ENCODE measurements around the gene SIRPB2. TPM values are rescaled to one million over a fixed set of nuclear protein-coding genes. Genes with fewer than 3 reads are reported as not detected.

SIRPB2 gene
- total RNA-seq, 6 experiments from 2014 or later: 0.55 to 5.6 (median 2.4) TPM

DNA sequence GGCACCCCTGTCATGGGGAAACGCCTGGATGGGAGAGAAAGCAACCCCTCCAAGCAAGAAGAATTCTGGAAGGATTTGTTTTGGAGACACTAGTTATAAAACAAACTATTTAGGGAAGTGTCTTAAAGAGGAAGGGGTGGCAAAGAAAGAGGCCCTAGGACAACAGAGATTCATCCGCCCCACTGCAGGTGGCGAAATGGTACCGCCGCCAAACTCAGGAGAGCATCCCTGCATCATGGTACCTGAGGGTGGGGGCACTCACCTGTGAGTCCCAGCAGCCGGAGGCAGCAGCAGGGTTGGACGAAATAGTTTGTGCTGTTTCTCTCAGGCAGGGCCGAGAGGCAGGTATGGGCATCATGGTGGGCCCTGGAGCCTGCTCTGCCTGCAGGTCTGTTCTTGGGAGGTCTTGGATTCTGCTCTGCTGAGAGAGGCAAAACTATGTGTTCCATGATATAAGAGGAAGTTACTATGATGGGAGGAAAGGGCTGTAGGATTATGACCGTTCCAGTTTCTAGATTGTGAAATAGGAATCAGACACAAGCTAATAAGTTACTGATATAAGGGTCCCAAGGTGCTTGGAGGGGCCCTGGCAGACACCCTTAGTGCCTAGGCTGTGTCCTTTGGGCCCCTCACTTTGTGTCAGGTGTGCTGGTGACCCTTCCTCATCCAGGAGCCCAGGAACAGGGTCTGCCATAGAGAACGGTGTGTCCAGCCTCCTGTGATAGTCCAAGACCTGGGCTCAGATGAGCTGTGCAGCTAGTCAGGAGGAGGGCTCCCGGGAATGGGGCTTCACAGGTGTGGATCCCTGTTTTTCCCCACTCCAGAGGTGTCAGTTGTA is 45.9 kb upstream of the SIRPB2 start:
- TF ChIP-seq, protein P1, sequence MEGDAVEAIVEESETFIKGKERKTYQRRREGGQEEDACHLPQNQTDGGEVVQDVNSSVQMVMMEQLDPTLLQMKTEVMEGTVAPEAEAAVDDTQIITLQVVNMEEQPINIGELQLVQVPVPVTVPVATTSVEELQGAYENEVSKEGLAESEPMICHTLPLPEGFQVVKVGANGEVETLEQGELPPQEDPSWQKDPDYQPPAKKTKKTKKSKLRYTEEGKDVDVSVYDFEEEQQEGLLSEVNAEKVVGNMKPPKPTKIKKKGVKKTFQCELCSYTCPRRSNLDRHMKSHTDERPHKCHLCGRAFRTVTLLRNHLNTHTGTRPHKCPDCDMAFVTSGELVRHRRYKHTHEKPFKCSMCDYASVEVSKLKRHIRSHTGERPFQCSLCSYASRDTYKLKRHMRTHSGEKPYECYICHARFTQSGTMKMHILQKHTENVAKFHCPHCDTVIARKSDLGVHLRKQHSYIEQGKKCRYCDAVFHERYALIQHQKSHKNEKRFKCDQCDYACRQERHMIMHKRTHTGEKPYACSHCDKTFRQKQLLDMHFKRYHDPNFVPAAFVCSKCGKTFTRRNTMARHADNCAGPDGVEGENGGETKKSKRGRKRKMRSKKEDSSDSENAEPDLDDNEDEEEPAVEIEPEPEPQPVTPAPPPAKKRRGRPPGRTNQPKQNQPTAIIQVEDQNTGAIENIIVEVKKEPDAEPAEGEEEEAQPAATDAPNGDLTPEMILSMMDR (IDR thresholded peaks at IDR 0.05): no peak
- ATAC-seq: peak; percentile 25 to 57 (median 38)
- Histone ChIP-seq H3K4me1 (no peaks in the 10 kb centered on the region), H3K9me3 (no peaks in the 10 kb centered on the region), H3K27me3 (no peaks in the 10 kb centered on the region), H3K36me3 (no peaks in the 10 kb centered on the region), H3K4me3 (no peak overlapping the region), H3K27ac (peak overlapping the region in 2 of 3 donors; percentile 31 to 47)
- 53% methylated on average over 10 of the region's 11 CpGs for WGBS (ENCODE audit: insufficient coverage, low coverage, low lambda C conversion rate, missing lambda C conversion rate)
- intact Hi-C loops (cut with DNase I): no loop called here
- DNase-seq: no peak

DNA sequence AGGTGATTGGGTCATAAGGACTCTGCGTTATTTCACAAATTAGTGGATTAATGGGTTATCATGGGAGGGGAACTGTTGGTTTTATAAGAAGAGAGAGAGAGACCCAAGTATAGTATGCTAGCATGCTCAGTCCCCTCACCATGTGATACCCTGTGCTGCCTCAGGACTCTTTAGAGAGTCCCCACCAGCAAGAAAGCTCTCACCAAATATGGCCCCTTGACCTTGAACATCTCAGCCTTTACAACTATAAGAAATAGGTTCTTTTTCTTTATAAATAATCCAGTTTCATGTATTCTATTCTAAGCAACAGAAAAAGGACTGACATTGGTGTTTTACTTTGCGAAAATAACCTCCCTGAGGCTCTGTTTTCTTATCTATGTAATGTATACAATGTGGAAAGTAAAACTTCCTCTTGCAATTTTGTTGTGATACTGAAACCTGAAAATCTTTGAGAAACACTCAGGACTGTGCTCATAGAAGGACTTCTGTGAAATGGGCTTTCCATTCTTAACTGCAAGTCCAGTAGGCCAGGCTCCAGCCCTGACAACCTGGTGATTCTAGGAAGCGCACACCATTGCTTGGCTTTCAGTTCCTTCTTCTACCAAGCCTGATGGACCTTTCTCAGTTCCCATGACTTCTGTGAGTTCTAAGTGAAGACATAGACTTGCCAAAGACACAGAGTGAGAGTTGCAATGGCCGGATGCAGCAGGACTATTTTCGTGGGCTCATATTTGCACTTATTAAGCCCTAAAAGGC is 44.4 kb upstream of the SIRPB2 start:
- H3K27ac ChIP-seq: no peak overlapping the region
- H3K4me1 ChIP-seq: no peaks in the 10 kb centered on the region
- H3K36me3 ChIP-seq: no peaks in the 10 kb centered on the region
- TF ChIP-seq, protein P1 (IDR thresholded peaks at IDR 0.05): no peak
- TF ChIP-seq POLR2A (IDR thresholded peaks at IDR 0.05): no peak
- no peaks in the 10 kb centered on the region for H3K9me3 ChIP-seq
- intact Hi-C loops (cut with DNase I): no loop called here
- no peaks in the 10 kb centered on the region for H3K27me3 ChIP-seq
- H3K4me3 ChIP-seq: no peak overlapping the region
- peak in 3 of 4 donors; percentile 48 to 59 (median 54) for ATAC-seq
- WGBS (ENCODE audit: insufficient coverage, low coverage, low lambda C conversion rate, missing lambda C conversion rate): 46% methylated on average over 4 of the region's 5 CpGs
- no peak for DNase-seq

DNA sequence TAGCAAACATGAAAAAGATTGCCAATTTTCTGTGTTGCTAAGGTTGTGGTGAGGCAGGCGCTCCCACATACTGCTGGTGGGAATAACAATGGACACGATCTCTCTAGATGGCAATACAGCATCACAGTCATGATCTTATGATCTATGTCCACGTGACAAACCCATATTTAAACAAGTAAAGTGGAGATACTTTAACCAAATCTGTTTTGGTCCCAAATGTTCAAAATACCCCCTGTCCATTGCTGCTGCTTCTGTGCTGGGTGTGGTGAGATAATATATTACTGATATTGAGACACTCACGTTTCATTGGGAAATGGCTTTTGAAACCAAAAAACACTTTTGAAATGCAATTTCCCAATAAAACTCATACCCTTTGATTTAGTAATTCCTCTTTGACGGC is 43.3 kb upstream of the SIRPB2 start:
- no peaks in the 10 kb centered on the region for H3K27me3 ChIP-seq
- TF ChIP-seq, protein P1 (IDR thresholded peaks at IDR 0.05): no peak
- TF ChIP-seq POLR2A (IDR thresholded peaks at IDR 0.05): no peak
- no peaks in the 10 kb centered on the region for H3K36me3 ChIP-seq
- DNase-seq (no peak), ATAC-seq (no peak)
- H3K27ac ChIP-seq: no peak overlapping the region
- H3K4me1 ChIP-seq: no peaks in the 10 kb centered on the region
- no peaks in the 10 kb centered on the region for H3K9me3 ChIP-seq
- 34% methylated on average over 5 of the region's 5 CpGs for WGBS (ENCODE audit: insufficient coverage, low coverage, low lambda C conversion rate, missing lambda C conversion rate)
- no peak overlapping the region for H3K4me3 ChIP-seq
- intact Hi-C loops (cut with DNase I): no loop called here

DNA sequence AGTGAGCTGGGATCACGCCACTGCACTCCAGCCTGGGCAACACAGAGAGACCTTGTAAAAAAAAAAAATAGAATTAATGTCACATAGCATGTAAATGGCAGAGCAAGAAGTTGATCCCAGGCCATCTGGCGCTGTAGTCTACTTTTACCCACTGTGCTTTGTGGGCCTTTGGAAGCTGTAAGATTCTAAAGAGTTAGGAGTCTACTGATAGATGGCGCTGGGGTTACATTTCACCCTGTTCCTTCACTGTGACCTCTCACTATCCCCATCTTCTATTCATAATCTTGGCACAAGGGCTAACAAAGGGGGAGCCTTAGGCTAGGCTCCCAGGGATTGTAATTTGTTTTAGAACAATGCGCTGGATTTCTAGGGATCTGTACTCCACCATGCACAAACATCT is 41.8 kb upstream of the SIRPB2 start:
- Histone ChIP-seq H3K4me1 (no peaks in the 10 kb centered on the region), H3K9me3 (no peaks in the 10 kb centered on the region), H3K27me3 (no peaks in the 10 kb centered on the region), H3K27ac (no peak overlapping the region), H3K4me3 (no peak overlapping the region), H3K36me3 (no peaks in the 10 kb centered on the region)
- intact Hi-C loops (cut with DNase I): no loop called here
- ATAC-seq: no peak
- no peak for TF ChIP-seq POLR2A (IDR thresholded peaks at IDR 0.05)
- TF ChIP-seq, protein P1 (IDR thresholded peaks at IDR 0.05): no peak
- DNase-seq: no peak
- WGBS (ENCODE audit: insufficient coverage, low coverage, low lambda C conversion rate, missing lambda C conversion rate): 60% methylated on average over 4 of the region's 4 CpGs
